Suprapubic skin (tissue), 4 donors: ENCODE results near the gene MOB3B. TPM values are rescaled to one million over a fixed set of nuclear protein-coding genes. Genes with fewer than 3 reads are reported as not detected.
A peak's percentile ranks its signal among the peaks of the same experiment; 100 is the strongest.

ENCODE experiments used
- DNase-seq, 2 donors: peaks; one replicate each; pipeline ENCODE4 v3.0.0-alpha.2; 2019; ENCODE audit warnings: low spot score in 2 of 2
- H3K27ac ChIP-seq: fragments of 200-600 bp; sonication (generic); one replicate; pipeline ENCODE4 v1.5.1; 2019
- H3K27me3 ChIP-seq: fragments of 200-600 bp; sonication (generic); one replicate; pipeline ENCODE4 v1.5.1; 2019
- H3K36me3 ChIP-seq: fragments of 200-600 bp; sonication (generic); one replicate; pipeline ENCODE4 v1.5.1; 2019
- H3K4me1 ChIP-seq: fragments of 200-600 bp; sonication (generic); one replicate; pipeline ENCODE4 v1.5.1; 2019
- H3K4me3 ChIP-seq: fragments of 200-600 bp; sonication (generic); one replicate; pipeline ENCODE4 v1.5.1; 2019; ENCODE audit warnings: mild to moderate bottlenecking
- H3K9me3 ChIP-seq: fragments of 200-600 bp; sonication (generic); one replicate; pipeline ENCODE4 v1.5.1; 2019
- EP300 ChIP-seq: sonication (generic); formaldehyde crosslinking; IDR thresholded peaks from one replicate; pipeline ENCODE4 v1.6.1; 2017; ENCODE audit warnings: antibody characterized with exemption
- POLR2A ChIP-seq, 2 donors: fragments of 450-650 bp; IDR thresholded peaks; one replicate each; pipeline ENCODE4 v1.6.1; 2017; ENCODE audit warnings: antibody characterized with exemption in 2 of 2, mild to moderate bottlenecking in 2 of 2, moderate library complexity in 2 of 2
- POLR2AphosphoS5 ChIP-seq, 3 donors: sonication (generic); formaldehyde crosslinking; IDR thresholded peaks; one replicate each; pipeline ENCODE4 v1.6.1; 2017; ENCODE audit warnings: antibody characterized with exemption in 3 of 3
- WGBS: methylation state at CpG from one replicate; pipeline ENCODE4 v1.1.5; 2018; 5-methylcytosine and 5-hydroxymethylcytosine counted together
- total RNA-seq, 4 donors: library from RNA; depleted of rRNA; stranded (reverse); fragments of >200 nt; gene quantifications; one replicate each; pipeline ENCODE4 v1.1.0, GENCODE V29; 2016
- TF ChIP-seq, protein P1 (sequence below), 2 donors: fragments of 200-600 bp in 1 of 2; fragments of 450-650 bp in 1 of 2; sonication (generic) in 1 of 2; IDR thresholded peaks; one replicate each; pipeline ENCODE4 v1.5.1; 2016 to 2019; ENCODE audit warnings: antibody characterized with exemption in 2 of 2, mild to moderate bottlenecking in 1 of 2, moderate library complexity in 1 of 2

The MOB3B gene
- total RNA-seq, 4 donors from 2014 or later: 8.2 to 21.5 (median 10.9) TPM

DNA sequence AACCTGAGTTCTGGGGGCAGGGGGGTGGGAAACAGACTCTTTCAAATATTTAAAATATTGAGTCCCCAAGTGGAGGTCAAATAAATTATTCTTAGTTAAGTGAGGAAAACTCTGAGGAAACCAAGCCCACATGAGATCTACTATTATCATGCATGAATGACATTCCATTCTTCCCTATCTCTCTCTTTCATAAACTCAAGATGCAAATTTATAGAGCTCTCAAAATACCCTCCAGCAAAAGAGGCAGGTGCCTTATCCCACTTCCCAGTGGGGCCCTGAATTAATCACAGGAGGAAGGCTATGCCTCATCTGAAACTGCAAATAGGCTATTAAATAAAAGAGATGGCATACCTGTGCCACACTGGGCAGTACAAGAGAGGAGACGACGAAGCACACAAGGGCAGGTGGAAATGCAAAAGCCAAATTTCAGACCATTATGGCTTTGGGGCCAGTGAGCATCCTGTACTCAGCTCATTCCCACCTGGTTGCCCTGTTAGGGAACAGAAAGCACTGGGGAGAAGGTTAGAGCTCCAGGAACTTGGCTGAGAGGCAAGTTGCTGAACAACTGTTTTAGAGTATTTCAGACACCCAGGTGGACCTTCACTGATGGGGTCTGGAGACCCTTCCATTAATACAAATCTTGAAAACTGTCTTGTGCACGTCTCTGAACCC lies 130.5 kb downstream of the MOB3B start:
- 90% methylated on average over 3 of the region's 3 CpGs for WGBS
- Histone ChIP-seq H3K27ac (no peak overlapping the region), H3K4me3 (no peak overlapping the region), H3K36me3 (no peaks in the 10 kb centered on the region), H3K9me3 (no peaks in the 10 kb centered on the region), H3K27me3 (no peaks in the 10 kb centered on the region), H3K4me1 (peaks cover 21% of the 10 kb centered on the region)
- TF ChIP-seq, protein P1, sequence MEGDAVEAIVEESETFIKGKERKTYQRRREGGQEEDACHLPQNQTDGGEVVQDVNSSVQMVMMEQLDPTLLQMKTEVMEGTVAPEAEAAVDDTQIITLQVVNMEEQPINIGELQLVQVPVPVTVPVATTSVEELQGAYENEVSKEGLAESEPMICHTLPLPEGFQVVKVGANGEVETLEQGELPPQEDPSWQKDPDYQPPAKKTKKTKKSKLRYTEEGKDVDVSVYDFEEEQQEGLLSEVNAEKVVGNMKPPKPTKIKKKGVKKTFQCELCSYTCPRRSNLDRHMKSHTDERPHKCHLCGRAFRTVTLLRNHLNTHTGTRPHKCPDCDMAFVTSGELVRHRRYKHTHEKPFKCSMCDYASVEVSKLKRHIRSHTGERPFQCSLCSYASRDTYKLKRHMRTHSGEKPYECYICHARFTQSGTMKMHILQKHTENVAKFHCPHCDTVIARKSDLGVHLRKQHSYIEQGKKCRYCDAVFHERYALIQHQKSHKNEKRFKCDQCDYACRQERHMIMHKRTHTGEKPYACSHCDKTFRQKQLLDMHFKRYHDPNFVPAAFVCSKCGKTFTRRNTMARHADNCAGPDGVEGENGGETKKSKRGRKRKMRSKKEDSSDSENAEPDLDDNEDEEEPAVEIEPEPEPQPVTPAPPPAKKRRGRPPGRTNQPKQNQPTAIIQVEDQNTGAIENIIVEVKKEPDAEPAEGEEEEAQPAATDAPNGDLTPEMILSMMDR (IDR thresholded peaks at IDR 0.05): no peak
- no peak for TF ChIP-seq EP300
- no peak for TF ChIP-seq POLR2A (IDR thresholded peaks at IDR 0.05)
- TF ChIP-seq POLR2AphosphoS5 (IDR thresholded peaks at IDR 0.05): no peak
- no peak for DNase-seq

DNA sequence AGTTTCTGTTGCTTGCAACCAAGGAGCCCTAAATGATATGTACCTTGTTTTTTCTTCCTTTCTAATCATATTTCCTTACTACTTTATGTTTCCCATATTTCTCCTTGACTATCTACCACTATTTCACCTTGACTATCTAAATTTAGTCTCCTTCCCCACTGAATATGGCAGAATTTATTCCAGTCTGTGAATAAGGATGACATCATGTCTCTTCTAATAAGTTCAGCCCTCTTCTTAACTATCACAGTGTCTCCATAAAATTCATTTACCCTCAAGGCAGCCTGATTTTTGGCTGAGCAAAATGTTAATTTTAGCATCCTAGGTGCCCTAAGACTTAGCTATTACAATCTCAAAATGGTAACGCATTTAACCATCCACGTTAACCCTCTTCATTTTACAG lies 133.1 kb downstream of the MOB3B start:
- Histone ChIP-seq H3K27me3 (no peaks in the 10 kb centered on the region), H3K4me3 (no peak overlapping the region), H3K9me3 (no peaks in the 10 kb centered on the region), H3K4me1 (peaks cover 29% of the 10 kb centered on the region), H3K36me3 (no peaks in the 10 kb centered on the region), H3K27ac (no peak overlapping the region)
- DNase-seq: no peak
- 64% methylated on average over 2 of the region's 2 CpGs for WGBS
- TF ChIP-seq EP300 (no peak), POLR2AphosphoS5 (IDR thresholded peaks at IDR 0.05) (no peak)
- TF ChIP-seq, protein P1 (IDR thresholded peaks at IDR 0.05): no peak

DNA sequence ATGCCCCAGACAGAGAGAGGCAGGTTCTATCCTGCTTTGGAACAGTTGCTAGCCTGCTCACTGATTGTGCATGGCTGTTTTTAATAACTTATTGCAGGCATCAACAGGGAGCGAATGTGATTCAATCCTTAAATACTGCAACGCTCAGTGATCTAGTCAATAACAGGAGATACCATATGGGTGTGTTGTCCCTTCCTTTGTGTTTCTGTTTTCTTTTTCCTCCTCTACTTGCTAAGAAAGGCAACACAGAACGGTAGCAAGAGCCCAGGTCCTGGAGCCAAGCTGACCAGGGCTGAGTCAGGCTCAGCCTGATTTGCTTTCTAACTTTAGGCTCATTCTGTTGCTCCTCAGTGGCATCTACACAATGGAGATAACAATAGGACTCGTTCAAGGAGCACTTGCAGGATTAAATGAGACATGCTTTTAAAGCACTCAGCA lies 134.1 kb downstream of the MOB3B start:
- Histone ChIP-seq H3K4me1 (peaks cover 33% of the 10 kb centered on the region), H3K4me3 (no peak overlapping the region), H3K36me3 (no peaks in the 10 kb centered on the region), H3K27ac (peak overlapping the region; percentile 64), H3K9me3 (no peaks in the 10 kb centered on the region), H3K27me3 (no peaks in the 10 kb centered on the region)
- DNase-seq: no peak
- 30% methylated on average over 4 of the region's 4 CpGs for WGBS
- TF ChIP-seq, protein P1 (IDR thresholded peaks at IDR 0.05): no peak
- TF ChIP-seq POLR2A (IDR thresholded peaks at IDR 0.05) (no peak), EP300 (no peak), POLR2AphosphoS5 (IDR thresholded peaks at IDR 0.05) (no peak)

DNA sequence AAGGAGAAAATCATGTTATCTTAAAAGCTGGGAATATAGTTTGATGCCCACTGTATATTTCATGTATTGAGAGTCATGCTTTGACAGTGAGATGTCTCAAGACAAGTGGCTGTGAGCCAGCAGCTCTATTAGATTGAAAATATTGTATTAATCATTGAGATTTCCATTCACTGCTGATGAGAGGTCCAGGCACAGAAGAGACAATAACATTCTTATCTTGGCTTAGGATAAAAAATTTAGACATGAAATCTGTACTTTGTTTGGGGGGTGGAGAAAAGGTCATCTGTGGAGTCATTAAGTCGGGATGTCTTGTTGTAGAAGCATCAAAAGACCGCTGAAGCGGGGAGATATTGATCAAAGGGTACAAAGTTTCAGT lies 134.8 kb downstream of the MOB3B start:
- Histone ChIP-seq H3K27ac (peak overlapping the region; percentile 64), H3K4me3 (no peak overlapping the region), H3K36me3 (no peaks in the 10 kb centered on the region), H3K4me1 (peaks cover 33% of the 10 kb centered on the region), H3K27me3 (no peaks in the 10 kb centered on the region), H3K9me3 (no peaks in the 10 kb centered on the region)
- WGBS: 65% methylated on average over 3 of the region's 3 CpGs
- no peak for DNase-seq
- TF ChIP-seq EP300 (no peak), POLR2AphosphoS5 (IDR thresholded peaks at IDR 0.05) (no peak), POLR2A (IDR thresholded peaks at IDR 0.05) (no peak)
- TF ChIP-seq, protein P1 (IDR thresholded peaks at IDR 0.05): no peak

DNA sequence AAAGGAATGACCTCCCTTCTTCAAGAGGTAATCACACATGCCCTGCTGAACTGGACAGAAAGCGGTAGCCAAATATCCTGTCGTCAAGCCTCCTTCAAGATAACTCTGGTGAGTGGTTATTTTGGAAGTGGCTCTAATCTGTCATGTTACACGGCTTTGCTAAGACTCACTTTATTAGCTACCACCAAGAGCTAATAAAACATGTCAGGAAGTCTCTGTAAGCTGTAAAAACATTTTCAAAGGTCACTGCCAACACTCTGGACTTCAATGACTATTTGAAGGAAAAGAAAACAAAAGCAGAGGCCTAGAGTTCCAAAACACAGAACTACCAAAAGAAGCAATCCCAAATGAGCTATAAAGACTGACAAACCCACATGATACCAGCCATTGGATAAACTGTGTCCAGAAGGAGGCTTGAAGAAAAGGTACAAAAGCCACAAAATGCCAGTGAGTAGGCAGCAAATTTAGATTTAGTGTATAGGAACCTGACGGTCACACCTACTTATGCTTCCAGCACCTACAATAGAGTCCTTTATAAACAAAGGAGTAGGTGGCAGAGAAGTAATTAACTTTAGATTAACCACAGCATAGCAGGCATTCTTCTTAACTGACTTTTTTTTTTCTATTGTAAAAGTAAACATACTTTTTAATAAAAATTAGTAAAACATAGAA lies 135.3 kb downstream of the MOB3B start:
- peak overlapping the region; percentile 51 for H3K27ac ChIP-seq

More for the DNA sequence above, 135.3 kb downstream of the MOB3B start:
- Histone ChIP-seq H3K4me3 (no peak overlapping the region), H3K9me3 (no peaks in the 10 kb centered on the region), H3K27me3 (no peaks in the 10 kb centered on the region), H3K4me1 (peaks cover 36% of the 10 kb centered on the region), H3K36me3 (no peaks in the 10 kb centered on the region)
- DNase-seq: no peak
- TF ChIP-seq EP300 (no peak), POLR2AphosphoS5 (IDR thresholded peaks at IDR 0.05) (no peak), POLR2A (IDR thresholded peaks at IDR 0.05) (no peak)
- TF ChIP-seq, protein P1 (IDR thresholded peaks at IDR 0.05): no peak
- 34% methylated on average over 4 of the region's 4 CpGs for WGBS
